ENCODE data around the gene LRFN2.

DNA sequence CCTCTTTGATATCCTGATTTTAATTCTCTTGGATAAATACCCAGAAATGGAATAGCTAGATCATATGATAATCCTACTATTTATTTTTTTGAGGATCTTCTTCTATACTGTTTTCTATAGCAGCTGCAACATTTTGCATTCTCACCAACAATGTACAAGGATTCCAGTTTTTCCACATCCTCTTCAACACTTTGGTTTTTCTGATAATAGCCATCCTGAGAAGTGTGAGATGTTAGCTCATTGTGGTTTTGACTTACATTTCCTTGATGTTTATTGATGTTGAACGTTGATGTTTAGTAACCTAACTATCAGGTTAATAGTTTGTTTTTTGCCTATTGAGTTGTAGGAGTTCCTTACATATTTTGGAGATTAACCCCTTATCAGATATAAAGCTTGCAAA, 217.3 kb downstream of the LRFN2 start:
- TF ChIP-seq POLR2A (IDR thresholded peaks at IDR 0.05) = no peak
- TF ChIP-seq, protein P1, sequence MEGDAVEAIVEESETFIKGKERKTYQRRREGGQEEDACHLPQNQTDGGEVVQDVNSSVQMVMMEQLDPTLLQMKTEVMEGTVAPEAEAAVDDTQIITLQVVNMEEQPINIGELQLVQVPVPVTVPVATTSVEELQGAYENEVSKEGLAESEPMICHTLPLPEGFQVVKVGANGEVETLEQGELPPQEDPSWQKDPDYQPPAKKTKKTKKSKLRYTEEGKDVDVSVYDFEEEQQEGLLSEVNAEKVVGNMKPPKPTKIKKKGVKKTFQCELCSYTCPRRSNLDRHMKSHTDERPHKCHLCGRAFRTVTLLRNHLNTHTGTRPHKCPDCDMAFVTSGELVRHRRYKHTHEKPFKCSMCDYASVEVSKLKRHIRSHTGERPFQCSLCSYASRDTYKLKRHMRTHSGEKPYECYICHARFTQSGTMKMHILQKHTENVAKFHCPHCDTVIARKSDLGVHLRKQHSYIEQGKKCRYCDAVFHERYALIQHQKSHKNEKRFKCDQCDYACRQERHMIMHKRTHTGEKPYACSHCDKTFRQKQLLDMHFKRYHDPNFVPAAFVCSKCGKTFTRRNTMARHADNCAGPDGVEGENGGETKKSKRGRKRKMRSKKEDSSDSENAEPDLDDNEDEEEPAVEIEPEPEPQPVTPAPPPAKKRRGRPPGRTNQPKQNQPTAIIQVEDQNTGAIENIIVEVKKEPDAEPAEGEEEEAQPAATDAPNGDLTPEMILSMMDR (IDR thresholded peaks at IDR 0.05) = no peak
